ENCODE results near the gene AQR. TPM values are rescaled to one million over a fixed set of nuclear protein-coding genes. Genes with fewer than 3 reads are reported as not detected.

Gene AQR
- total RNA-seq, 1 experiment from 2014 or later = 54.4 TPM

GRCh38 chr15:34941185-34941698 is 28.3 kb downstream of the AQR start:
- Mint-ChIP-seq H3K27ac (no peak overlapping the region), H3K27me3 (ENCODE audit: low read depth) (no peaks in the 10 kb centered on the region), H3K36me3 (ENCODE audit: insufficient read depth in 1 of 3, low read depth in 3 of 3) (peaks cover 9 to 65% (median 54%) of the 10 kb centered on the region in 3 experiments), H3K4me1 (no peaks in the 10 kb centered on the region), H3K4me3 (no peak overlapping the region), H3K9me3 (no peaks in the 10 kb centered on the region; a peak in 1 of 5 replicates)
- no peaks in the 10 kb centered on the region for H3K79me1 ChIP-seq (ENCODE audit: insufficient read depth, low read depth, low read length, poor library complexity, severe bottlenecking)
- no peak overlapping the region for H3K4ac ChIP-seq (ENCODE audit: low read depth, low read length)
- H3T11ph ChIP-seq (ENCODE audit: low read length) = no peak overlapping the region
- H3K9me3 ChIP-seq (ENCODE audit: control insufficient read depth, low read depth, low read length) = no peaks in the 10 kb centered on the region
- no peak for TF ChIP-seq CTCF (conservative IDR thresholded peaks at IDR 0.05)
- no peak overlapping the region for H4K8ac ChIP-seq (replicated peaks; ENCODE audit: insufficient read length, low read depth, low read length)
- no peak overlapping the region for H3K14ac ChIP-seq (ENCODE audit: insufficient read depth, low read length)
- H2BK120ac ChIP-seq (ENCODE audit: low read depth, low read length, poor library complexity, severe bottlenecking) = no peak overlapping the region
- H2BK5ac ChIP-seq (ENCODE audit: insufficient read length, low read length) = no peak overlapping the region
- H3K23ac ChIP-seq (ENCODE audit: insufficient read length, low read depth, low read length) = no peak overlapping the region
- H4K20me1 ChIP-seq (ENCODE audit: control insufficient read depth, insufficient read depth, insufficient read length) = no peaks in the 10 kb centered on the region
- H3K9ac ChIP-seq (ENCODE audit: extremely low read depth, insufficient read length, low read length) = no peak overlapping the region
- no peak overlapping the region for H2BK12ac ChIP-seq (ENCODE audit: insufficient read length, low read depth, low read length)
- H2BK15ac ChIP-seq (ENCODE audit: low read depth, low read length) = no peak overlapping the region
- H2BK20ac ChIP-seq (ENCODE audit: low read depth, low read length, poor library complexity, severe bottlenecking) = no peak overlapping the region
- H3K56ac ChIP-seq (ENCODE audit: insufficient read length, low read depth, low read length) = no peak overlapping the region
- H2AK5ac ChIP-seq (ENCODE audit: insufficient read length, low read length) = no peak overlapping the region
- no peak overlapping the region for H2AFZ ChIP-seq (ENCODE audit: low read length)
- no peak overlapping the region for H3K4me2 ChIP-seq (ENCODE audit: insufficient read depth, insufficient read length, low read length)
- no peak overlapping the region for H3K27ac ChIP-seq (ENCODE audit: insufficient read length, low read depth, low read length)
- H3K4me1 ChIP-seq (ENCODE audit: insufficient read depth, low read length) = no peaks in the 10 kb centered on the region
- H3K23me2 ChIP-seq (ENCODE audit: insufficient read length, low read depth, low read length, poor library complexity, severe bottlenecking) = no peaks in the 10 kb centered on the region
- WGBS (ENCODE audit: extremely low coverage, insufficient read length, low lambda C conversion rate) = no CpG with 5 or more reads among the region's 2 CpGs
- no peak overlapping the region for H4K5ac ChIP-seq (ENCODE audit: insufficient read length, low read depth, low read length)
- no peaks in the 10 kb centered on the region for H3K27me3 ChIP-seq (ENCODE audit: insufficient read depth, low read length)
- DNase-seq = no peak
- H3K79me2 ChIP-seq (ENCODE audit: insufficient read depth, low read length) = no peaks in the 10 kb centered on the region
- H4K91ac ChIP-seq (ENCODE audit: insufficient read length, low read depth, low read length) = no peak overlapping the region
- H3K18ac ChIP-seq (ENCODE audit: insufficient read length, low read depth, low read length) = no peak overlapping the region
